GM18951 (cell line): ENCODE measurements around the gene SNPH.

Experiments used
- POLR2A ChIP-seq: IDR thresholded peaks from 4 replicates; pipeline ENCODE4 v1.6.1; 2011; ENCODE audit warnings: mild to moderate bottlenecking; ENCODE audit not compliant: insufficient read length, insufficient read depth; ENCODE audit errors: extremely low read depth
- in situ Hi-C: fragments of 300-500 bp; cut with MboI; formaldehyde crosslinking; loops from one replicate; pipeline ENCODE4 v1.12.0; 2022; ENCODE audit warnings: low sequenced_read_pairs, mixed read lengths, inconsistent platforms; ENCODE audit not compliant: unreplicated experiment

SNPH gene

GRCh38 chr20:1286267-1287024, 20.4 kb downstream of the SNPH start:
- in situ Hi-C loops: no loop called here
- no peak for TF ChIP-seq POLR2A

- no peak for TF ChIP-seq POLR2A
- in situ Hi-C loops: no loop called here
Measured at GRCh38 chr20:1287306-1287705, 21.2 kb downstream of the SNPH start.

- no peak for TF ChIP-seq POLR2A
- in situ Hi-C loops: no loop called here
Measured at GRCh38 chr20:1287787-1288569, 21.9 kb downstream of the SNPH start.

DNA sequence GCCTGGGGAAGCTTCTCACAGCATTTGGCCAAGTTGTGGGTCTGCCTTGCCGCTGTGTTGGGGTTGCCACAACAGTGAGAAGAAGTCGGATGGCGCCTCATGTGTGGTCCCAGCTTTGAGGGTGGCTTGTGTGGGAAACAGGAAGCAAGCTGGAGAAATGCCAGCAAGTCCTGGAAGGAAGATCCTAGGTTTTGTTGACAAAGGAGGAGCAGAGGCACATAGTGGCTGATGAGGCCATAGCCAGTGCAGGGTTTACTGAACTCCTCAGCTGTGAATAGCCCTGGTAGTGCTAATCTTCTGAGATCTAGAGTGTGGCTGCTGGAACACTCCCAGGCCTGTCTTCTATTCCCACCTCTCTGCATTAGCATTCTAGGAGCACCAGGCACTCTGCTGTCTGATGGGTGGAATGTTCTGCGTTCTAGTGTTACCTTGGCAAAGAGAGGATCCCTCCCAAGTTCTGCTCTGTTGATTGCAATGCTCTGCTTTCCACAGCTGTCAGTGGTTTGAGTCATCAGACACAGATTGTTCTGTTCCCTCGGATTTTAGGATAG, 25.2 kb downstream of the SNPH start:
- in situ Hi-C loops: no loop called here

DNA sequence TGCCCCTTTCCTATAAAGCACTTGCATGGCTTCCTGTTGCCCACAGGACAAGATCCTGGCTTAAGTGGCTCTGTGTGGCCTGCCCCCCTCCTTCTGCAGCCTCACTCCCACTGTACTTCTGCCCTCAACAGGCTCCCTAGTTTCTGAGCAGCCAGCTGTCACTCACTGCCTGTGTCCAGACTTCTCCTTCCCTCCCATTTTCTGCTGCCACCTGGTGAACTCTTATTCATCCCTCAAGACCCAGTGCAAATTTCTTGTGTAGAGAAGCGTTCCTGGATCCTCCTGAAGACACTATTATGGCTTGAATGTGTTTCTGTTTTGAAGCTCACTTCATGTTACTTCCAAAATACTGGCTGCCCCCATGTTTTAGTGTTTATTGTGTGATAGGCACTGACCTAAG, 26.5 kb downstream of the SNPH start:
- TF ChIP-seq POLR2A: no peak
- in situ Hi-C loops: no loop called here

More for the DNA sequence above, 25.2 kb downstream of the SNPH start:
- no peak for TF ChIP-seq POLR2A

- in situ Hi-C loops: no loop called here
- TF ChIP-seq POLR2A: no peak
Measured at GRCh38 chr20:1293641-1294379, 27.7 kb downstream of the SNPH start.

- no peak for TF ChIP-seq POLR2A
- in situ Hi-C loops: no loop called here
Measured at GRCh38 chr20:1294497-1294896, 28.4 kb downstream of the SNPH start.

GRCh38 chr20:1295276-1295930, 29.3 kb downstream of the SNPH start:
- in situ Hi-C loops: no loop called here
- no peak for TF ChIP-seq POLR2A

DNA sequence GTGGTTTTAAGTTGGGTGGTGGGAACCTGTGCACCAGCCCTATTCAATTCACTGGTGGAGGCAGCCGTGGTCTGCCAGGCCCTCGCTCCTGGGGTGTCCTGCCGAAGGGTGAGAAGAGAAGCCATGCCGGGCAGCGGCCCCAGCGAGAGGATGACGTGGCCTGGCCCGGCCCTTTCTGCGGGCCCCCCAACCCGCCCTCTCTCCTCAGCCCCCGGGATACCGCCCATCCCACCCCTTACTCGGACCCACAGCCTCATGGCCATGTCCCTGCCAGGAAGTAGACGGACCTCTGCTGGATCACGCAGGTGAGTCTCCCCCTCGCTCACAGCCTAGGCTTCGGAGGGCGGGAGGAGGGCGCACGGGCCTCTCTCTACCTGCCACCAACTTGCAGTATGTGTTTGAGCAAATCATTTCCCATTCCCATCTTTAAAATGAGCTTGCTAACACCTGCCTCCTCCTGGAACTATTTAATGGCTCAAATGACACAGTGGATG, 30.1 kb downstream of the SNPH start:
- TF ChIP-seq POLR2A: no peak
- in situ Hi-C loops: no loop called here

- TF ChIP-seq POLR2A: no peak
- in situ Hi-C loops: no loop called here
Measured at GRCh38 chr20:1296922-1297321, 30.8 kb downstream of the SNPH start.

DNA sequence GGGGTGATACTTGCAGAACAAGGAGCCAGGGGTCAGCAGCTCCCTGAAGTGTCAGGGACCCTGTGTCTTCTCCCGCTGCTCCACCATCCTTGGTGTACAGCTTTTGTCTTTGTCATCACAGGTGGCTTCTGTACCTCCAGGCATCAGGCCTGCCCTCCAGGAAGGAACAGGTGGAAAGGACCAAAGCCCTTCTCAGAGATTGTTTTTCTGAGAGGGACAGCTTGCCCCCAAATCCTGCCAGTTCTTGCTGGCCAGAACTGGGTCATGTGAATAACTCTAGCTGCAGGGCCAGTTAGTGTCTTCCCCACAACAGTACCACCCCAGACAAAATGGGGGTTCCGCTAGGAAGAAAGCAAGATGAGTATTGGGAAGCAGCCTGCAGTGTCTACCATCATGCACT, 31.4 kb downstream of the SNPH start:
- in situ Hi-C loops: no loop called here
- no peak for TF ChIP-seq POLR2A

DNA sequence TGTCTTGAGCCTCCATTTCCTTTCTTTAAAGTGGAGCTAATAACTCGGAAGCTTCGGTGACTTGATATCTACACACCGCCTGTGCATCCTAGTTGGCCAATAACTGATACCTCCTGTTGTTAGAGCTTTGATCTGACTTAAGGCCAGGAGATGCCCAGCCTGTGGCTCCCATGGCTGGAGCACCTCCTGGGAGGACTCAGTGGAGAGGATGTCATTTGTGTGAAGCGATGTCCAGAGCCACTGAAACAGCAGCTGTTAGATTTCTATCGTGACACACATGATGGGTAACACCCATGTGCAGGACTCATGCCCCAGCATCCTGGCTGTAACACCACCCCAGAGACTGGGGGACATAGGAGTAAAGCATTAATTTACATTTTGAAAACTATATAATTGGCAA, 32.1 kb downstream of the SNPH start:
- in situ Hi-C loops: no loop called here
- TF ChIP-seq POLR2A: no peak

GRCh38 chr20:1298888-1299511, 32.9 kb downstream of the SNPH start:
- in situ Hi-C loops: no loop called here

More at GRCh38 chr20:1298888-1299511, 32.9 kb downstream of the SNPH start:
- no peak for TF ChIP-seq POLR2A
